Measurements from ENCODE around the gene HSPA12B.

HSPA12B gene

GRCh38 chr20:3732327-3733118 lies at the start of gene HSPA12B:
TSS of gene HSPA12B (plus strand) at chr20:3732685. CDS start at chr20:3738675, 5,990 bp downstream.
- Histone ChIP-seq H3K4me3 (ENCODE audit: low read length) (no peak within 1 kb of the TSS), H3K9me3 (ENCODE audit: control insufficient read depth, low read length) (no peaks in the 10 kb centered on the region), H3K27me3 (replicated peaks; ENCODE audit: control insufficient read depth, insufficient read depth, low read length) (peaks cover 29% of the 10 kb centered on the region), H3K9ac (ENCODE audit: low read length) (no peak within 1 kb of the TSS), H3K36me3 (ENCODE audit: control insufficient read depth, insufficient read depth, low read length, severe bottlenecking) (no peaks in the 10 kb centered on the region), H3K4me1 (ENCODE audit: control insufficient read depth, insufficient read depth, low read length) (peaks cover 6% of the 10 kb centered on the region)
- DNase-seq (ENCODE audit: low read depth): no peak

- H3K4me3 ChIP-seq (ENCODE audit: low read length): no peak overlapping the region
- DNase-seq (ENCODE audit: low read depth): no peak
- H3K27me3 ChIP-seq (replicated peaks; ENCODE audit: control insufficient read depth, insufficient read depth, low read length): no peaks in the 10 kb centered on the region
Measured at GRCh38 chr20:3685341-3685740, 47.1 kb upstream of the HSPA12B start.

GRCh38 chr20:3686421-3686820 lies 46.1 kb upstream of the HSPA12B start:
- Histone ChIP-seq H3K27me3 (replicated peaks; ENCODE audit: control insufficient read depth, insufficient read depth, low read length) (no peaks in the 10 kb centered on the region), H3K4me3 (ENCODE audit: low read length) (no peak overlapping the region), H3K9me3 (ENCODE audit: control insufficient read depth, low read length) (no peaks in the 10 kb centered on the region), H3K9ac (ENCODE audit: low read length) (no peak overlapping the region), H3K36me3 (ENCODE audit: control insufficient read depth, insufficient read depth, low read length, severe bottlenecking) (no peaks in the 10 kb centered on the region), H3K4me1 (ENCODE audit: control insufficient read depth, insufficient read depth, low read length) (peaks cover 22% of the 10 kb centered on the region)
- DNase-seq (ENCODE audit: low read depth): no peak

More at GRCh38 chr20:3685341-3685740, 47.1 kb upstream of the HSPA12B start:
- H3K36me3 ChIP-seq (ENCODE audit: control insufficient read depth, insufficient read depth, low read length, severe bottlenecking): no peaks in the 10 kb centered on the region
- no peak overlapping the region for H3K9ac ChIP-seq (ENCODE audit: low read length)
- H3K9me3 ChIP-seq (ENCODE audit: control insufficient read depth, low read length): no peaks in the 10 kb centered on the region
- H3K4me1 ChIP-seq (ENCODE audit: control insufficient read depth, insufficient read depth, low read length): peaks cover 29% of the 10 kb centered on the region

GRCh38 chr20:3686867-3687321 lies 45.6 kb upstream of the HSPA12B start:
- Histone ChIP-seq H3K4me3 (ENCODE audit: low read length) (peak overlapping the region; percentile 51), H3K27me3 (replicated peaks; ENCODE audit: control insufficient read depth, insufficient read depth, low read length) (no peaks in the 10 kb centered on the region), H3K9ac (ENCODE audit: low read length) (peak overlapping the region; percentile 63), H3K36me3 (ENCODE audit: control insufficient read depth, insufficient read depth, low read length, severe bottlenecking) (no peaks in the 10 kb centered on the region), H3K4me1 (ENCODE audit: control insufficient read depth, insufficient read depth, low read length) (peaks cover 22% of the 10 kb centered on the region), H3K9me3 (ENCODE audit: control insufficient read depth, low read length) (no peaks in the 10 kb centered on the region)
- DNase-seq (ENCODE audit: low read depth): peak; percentile 98

GRCh38 chr20:3687655-3688054 lies 44.8 kb upstream of the HSPA12B start:
- Histone ChIP-seq H3K4me1 (ENCODE audit: control insufficient read depth, insufficient read depth, low read length) (peaks cover 18% of the 10 kb centered on the region), H3K9me3 (ENCODE audit: control insufficient read depth, low read length) (no peaks in the 10 kb centered on the region), H3K27me3 (replicated peaks; ENCODE audit: control insufficient read depth, insufficient read depth, low read length) (no peaks in the 10 kb centered on the region), H3K9ac (ENCODE audit: low read length) (peak overlapping the region; percentile 63), H3K36me3 (ENCODE audit: control insufficient read depth, insufficient read depth, low read length, severe bottlenecking) (no peaks in the 10 kb centered on the region), H3K4me3 (ENCODE audit: low read length) (no peak overlapping the region)
- DNase-seq (ENCODE audit: low read depth): peak; percentile 83

GRCh38 chr20:3689978-3690377 lies 42.5 kb upstream of the HSPA12B start:
- peaks cover 18% of the 10 kb centered on the region for H3K4me1 ChIP-seq (ENCODE audit: control insufficient read depth, insufficient read depth, low read length)
- H3K27me3 ChIP-seq (replicated peaks; ENCODE audit: control insufficient read depth, insufficient read depth, low read length): no peaks in the 10 kb centered on the region
- no peaks in the 10 kb centered on the region for H3K36me3 ChIP-seq (ENCODE audit: control insufficient read depth, insufficient read depth, low read length, severe bottlenecking)
- H3K4me3 ChIP-seq (ENCODE audit: low read length): no peak overlapping the region
- H3K9ac ChIP-seq (ENCODE audit: low read length): no peak overlapping the region
- no peaks in the 10 kb centered on the region for H3K9me3 ChIP-seq (ENCODE audit: control insufficient read depth, low read length)
- no peak for DNase-seq (ENCODE audit: low read depth)

GRCh38 chr20:3690413-3690812 lies 42.1 kb upstream of the HSPA12B start:
- Histone ChIP-seq H3K27me3 (replicated peaks; ENCODE audit: control insufficient read depth, insufficient read depth, low read length) (no peaks in the 10 kb centered on the region), H3K36me3 (ENCODE audit: control insufficient read depth, insufficient read depth, low read length, severe bottlenecking) (no peaks in the 10 kb centered on the region), H3K9me3 (ENCODE audit: control insufficient read depth, low read length) (no peaks in the 10 kb centered on the region), H3K4me3 (ENCODE audit: low read length) (no peak overlapping the region), H3K9ac (ENCODE audit: low read length) (no peak overlapping the region), H3K4me1 (ENCODE audit: control insufficient read depth, insufficient read depth, low read length) (peaks cover 18% of the 10 kb centered on the region)
- DNase-seq (ENCODE audit: low read depth): no peak

- no peaks in the 10 kb centered on the region for H3K36me3 ChIP-seq (ENCODE audit: control insufficient read depth, insufficient read depth, low read length, severe bottlenecking)
- peaks cover 1% of the 10 kb centered on the region for H3K9me3 ChIP-seq (ENCODE audit: control insufficient read depth, low read length)
- no peak overlapping the region for H3K9ac ChIP-seq (ENCODE audit: low read length)
- H3K4me3 ChIP-seq (ENCODE audit: low read length): no peak overlapping the region
- no peaks in the 10 kb centered on the region for H3K27me3 ChIP-seq (replicated peaks; ENCODE audit: control insufficient read depth, insufficient read depth, low read length)
- peaks cover 17% of the 10 kb centered on the region for H3K4me1 ChIP-seq (ENCODE audit: control insufficient read depth, insufficient read depth, low read length)
- DNase-seq (ENCODE audit: low read depth): no peak
Measured at GRCh38 chr20:3691306-3691705, 41.2 kb upstream of the HSPA12B start.

- Histone ChIP-seq H3K27me3 (replicated peaks; ENCODE audit: control insufficient read depth, insufficient read depth, low read length) (no peaks in the 10 kb centered on the region), H3K4me3 (ENCODE audit: low read length) (no peak overlapping the region), H3K36me3 (ENCODE audit: control insufficient read depth, insufficient read depth, low read length, severe bottlenecking) (no peaks in the 10 kb centered on the region), H3K4me1 (ENCODE audit: control insufficient read depth, insufficient read depth, low read length) (peaks cover 13% of the 10 kb centered on the region), H3K9me3 (ENCODE audit: control insufficient read depth, low read length) (peaks cover 4% of the 10 kb centered on the region), H3K9ac (ENCODE audit: low read length) (no peak overlapping the region)
- DNase-seq (ENCODE audit: low read depth): no peak
Measured at GRCh38 chr20:3691897-3692296, 40.6 kb upstream of the HSPA12B start.

GRCh38 chr20:3692706-3693294 lies 39.7 kb upstream of the HSPA12B start:
- Histone ChIP-seq H3K4me1 (ENCODE audit: control insufficient read depth, insufficient read depth, low read length) (peaks cover 5% of the 10 kb centered on the region), H3K36me3 (ENCODE audit: control insufficient read depth, insufficient read depth, low read length, severe bottlenecking) (no peaks in the 10 kb centered on the region), H3K9me3 (ENCODE audit: control insufficient read depth, low read length) (peaks cover 4% of the 10 kb centered on the region), H3K9ac (ENCODE audit: low read length) (no peak overlapping the region), H3K27me3 (replicated peaks; ENCODE audit: control insufficient read depth, insufficient read depth, low read length) (peaks cover 3% of the 10 kb centered on the region), H3K4me3 (ENCODE audit: low read length) (no peak overlapping the region)
- no peak for DNase-seq (ENCODE audit: low read depth)

- H3K9ac ChIP-seq (ENCODE audit: low read length): no peak overlapping the region
- no peaks in the 10 kb centered on the region for H3K4me1 ChIP-seq (ENCODE audit: control insufficient read depth, insufficient read depth, low read length)
- peaks cover 4% of the 10 kb centered on the region for H3K9me3 ChIP-seq (ENCODE audit: control insufficient read depth, low read length)
- H3K27me3 ChIP-seq (replicated peaks; ENCODE audit: control insufficient read depth, insufficient read depth, low read length): peaks cover 5% of the 10 kb centered on the region
- no peak overlapping the region for H3K4me3 ChIP-seq (ENCODE audit: low read length)
- H3K36me3 ChIP-seq (ENCODE audit: control insufficient read depth, insufficient read depth, low read length, severe bottlenecking): no peaks in the 10 kb centered on the region
- no peak for DNase-seq (ENCODE audit: low read depth)
Measured at GRCh38 chr20:3693376-3693775, 39.1 kb upstream of the HSPA12B start.

Measured in adipocyte (in vitro differentiated cells).